HepG2 (cell line): ENCODE results near the gene ZFP62. TPM values are rescaled to one million over a fixed set of nuclear protein-coding genes. Genes with fewer than 3 reads are reported as not detected.

Experiments
- BORCS8-MEF2B ChIP-seq: sonication (generic); formaldehyde crosslinking; IDR thresholded peaks from 2 replicates; pipeline ENCODE4 v1.8.0; 2022; ENCODE audit warnings: mild to moderate bottlenecking, missing genetic modification reagents
- HOXD1 ChIP-seq: sonication (generic); formaldehyde crosslinking; IDR thresholded peaks from 2 replicates; pipeline ENCODE4 v1.5.0; 2020; ENCODE audit warnings: missing genetic modification reagents
- KDM4B ChIP-seq: sonication (generic); formaldehyde crosslinking; IDR thresholded peaks from 2 replicates; pipeline ENCODE4 v1.4.0; 2020; ENCODE audit warnings: missing genetic modification reagents
- KDM5A ChIP-seq: fragments of 200-600 bp; sonication (generic); IDR thresholded peaks from 2 replicates; pipeline ENCODE4 v1.7.0; 2018; ENCODE audit warnings: antibody characterized with exemption, mild to moderate bottlenecking, low read length, borderline replicate concordance
- MIXL1 ChIP-seq: IDR thresholded peaks from 2 replicates; pipeline ENCODE4 v1.6.1; 2016
- NR1H2 ChIP-seq: sonication (generic); formaldehyde crosslinking; IDR thresholded peaks from 2 replicates; pipeline ENCODE4 v1.8.1; 2022; ENCODE audit warnings: low read depth, missing genetic modification reagents, borderline replicate concordance
- PRMT3 ChIP-seq: sonication (generic); formaldehyde crosslinking; IDR thresholded peaks from 2 replicates; pipeline ENCODE4 v1.8.1; 2022; ENCODE audit warnings: low read depth, mild to moderate bottlenecking, moderate library complexity, missing genetic modification reagents, borderline replicate concordance
- SMARCC2 ChIP-seq: fragments of 450-650 bp; IDR thresholded peaks from 2 replicates; pipeline ENCODE4 v1.6.1; 2017; ENCODE audit warnings: antibody characterized with exemption, mild to moderate bottlenecking
- SPEN ChIP-seq: sonication (generic); formaldehyde crosslinking; IDR thresholded peaks from 2 replicates; pipeline ENCODE4 v1.5.1; 2020; ENCODE audit warnings: low read depth, mild to moderate bottlenecking, missing genetic modification reagents
- SRY ChIP-seq: sonication (generic); formaldehyde crosslinking; IDR thresholded peaks from 2 replicates; pipeline ENCODE4 v1.8.0; 2022; ENCODE audit warnings: mild to moderate bottlenecking, missing genetic modification reagents
- ZNF570 ChIP-seq: sonication (generic); formaldehyde crosslinking; IDR thresholded peaks from 2 replicates; pipeline ENCODE4 v1.4.0; 2020; ENCODE audit warnings: mild to moderate bottlenecking, missing genetic modification reagents, borderline replicate concordance
- ZNF724P ChIP-seq: sonication (generic); formaldehyde crosslinking; IDR thresholded peaks from 2 replicates; pipeline ENCODE4 v1.8.0; 2022; ENCODE audit warnings: missing genetic modification reagents, borderline replicate concordance
- polyA plus RNA-seq, 8 experiments: library from polyadenylated mRNA; depleted of rRNA in 3 of 8; stranded (reverse) in 7 of 8; unstranded in 1 of 8; fragments of >200 nt; fragmentation: Illumina TruSeq in 4 of 8; extraction: Trizol in 4 of 8; gene quantifications; 2 replicates each; pipeline versions ENCODE4 v1.2.1 to v1.2.3, GENCODE V29; 2011 to 2016; ENCODE audit warnings: low read depth in 4 of 8, missing spikeins in 1 of 8, mixed read lengths in 1 of 8; ENCODE audit not compliant: insufficient read depth in 1 of 8
- total RNA-seq, 5 experiments: library from RNA; depleted of rRNA; stranded (reverse); fragments of >200 nt; fragmentation: Illumina TruSeq; extraction: Trizol; gene quantifications; 2 replicates each; pipeline ENCODE4 v1.2.3, GENCODE V29; 2016; ENCODE audit warnings: low read depth in 1 of 5
- TF ChIP-seq, protein P1 (sequence below), 2 experiments: sonication (generic) in 1 of 2; formaldehyde crosslinking in 1 of 2; IDR thresholded peaks; 2 replicates each; pipeline versions ENCODE4 v1.4.0 to v1.6.1; 2018 to 2020; ENCODE audit warnings: missing genetic modification reagents in 2 of 2, borderline replicate concordance in 1 of 2, low read depth in 1 of 2, mild to moderate bottlenecking in 1 of 2, missing biosample characterization in 1 of 2
- TF ChIP-seq, protein P2 (sequence below): sonication (generic); formaldehyde crosslinking; conservative IDR thresholded peaks from 2 replicates; pipeline ENCODE4 v1.8.1; 2023; ENCODE audit warnings: missing genetic modification reagents
- TF ChIP-seq, protein P3 (sequence below): sonication (generic); formaldehyde crosslinking; IDR thresholded peaks from 2 replicates; pipeline ENCODE4 v1.4.0; 2020; ENCODE audit warnings: mild to moderate bottlenecking, missing genetic modification reagents, borderline replicate concordance
- TF ChIP-seq, protein P4 (sequence below): sonication (generic); formaldehyde crosslinking; IDR thresholded peaks from 2 replicates; pipeline ENCODE4 v1.5.0; 2020; ENCODE audit warnings: missing genetic modification reagents

The ZFP62 gene
- total and polyA plus RNA-seq, 2 of the 13 experiments (the other 11 are each of a cell fraction or from before 2014, with no cell fraction given) = 8.2 to 19.4 TPM

DNA sequence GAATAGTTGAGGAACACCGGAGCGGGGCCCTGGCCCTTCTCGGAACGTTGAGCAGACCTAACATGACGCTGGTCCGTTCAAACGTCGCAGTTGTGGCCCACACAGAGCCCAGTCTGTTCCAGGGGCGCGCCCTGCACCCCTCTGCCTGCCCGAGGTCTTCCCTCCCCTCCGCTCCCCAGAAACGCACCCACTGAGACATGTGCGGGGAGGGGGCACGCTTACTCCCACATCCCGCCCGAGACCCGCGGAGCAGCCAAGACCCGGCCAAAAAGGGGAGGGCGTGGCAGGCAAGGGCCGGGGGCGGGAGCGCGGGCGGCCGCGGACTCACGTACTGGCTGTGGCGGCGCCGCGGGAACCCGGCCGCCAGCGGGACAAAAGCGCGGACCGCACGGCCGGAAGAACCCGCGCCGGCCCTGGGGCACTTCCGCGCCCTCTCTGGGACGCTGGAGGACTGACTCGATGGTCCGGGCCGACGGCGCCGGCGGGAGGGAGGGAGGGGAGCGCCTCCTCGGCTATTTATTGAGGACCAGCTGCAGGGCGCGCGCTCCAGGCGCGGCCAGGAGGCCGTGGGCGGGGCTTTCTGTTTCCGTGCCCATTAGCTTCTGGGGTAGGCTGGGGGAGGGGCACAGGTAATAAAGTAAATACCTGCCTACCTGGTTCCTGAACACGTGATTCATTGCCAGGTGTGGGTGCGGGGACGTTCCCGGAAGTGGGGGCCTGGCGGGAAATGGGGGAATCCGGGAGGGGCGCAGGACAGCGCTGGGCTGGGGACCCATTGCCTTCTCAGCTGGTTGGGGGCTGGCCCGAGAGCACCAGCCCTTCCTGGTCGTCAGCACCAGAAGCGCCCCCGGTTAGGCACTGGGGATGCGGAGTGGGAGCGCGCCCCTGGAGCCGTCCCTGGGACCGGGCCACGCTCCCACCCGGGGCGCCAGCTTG, at the start of gene ZFP62 (continued):
- TF ChIP-seq, protein P1, sequence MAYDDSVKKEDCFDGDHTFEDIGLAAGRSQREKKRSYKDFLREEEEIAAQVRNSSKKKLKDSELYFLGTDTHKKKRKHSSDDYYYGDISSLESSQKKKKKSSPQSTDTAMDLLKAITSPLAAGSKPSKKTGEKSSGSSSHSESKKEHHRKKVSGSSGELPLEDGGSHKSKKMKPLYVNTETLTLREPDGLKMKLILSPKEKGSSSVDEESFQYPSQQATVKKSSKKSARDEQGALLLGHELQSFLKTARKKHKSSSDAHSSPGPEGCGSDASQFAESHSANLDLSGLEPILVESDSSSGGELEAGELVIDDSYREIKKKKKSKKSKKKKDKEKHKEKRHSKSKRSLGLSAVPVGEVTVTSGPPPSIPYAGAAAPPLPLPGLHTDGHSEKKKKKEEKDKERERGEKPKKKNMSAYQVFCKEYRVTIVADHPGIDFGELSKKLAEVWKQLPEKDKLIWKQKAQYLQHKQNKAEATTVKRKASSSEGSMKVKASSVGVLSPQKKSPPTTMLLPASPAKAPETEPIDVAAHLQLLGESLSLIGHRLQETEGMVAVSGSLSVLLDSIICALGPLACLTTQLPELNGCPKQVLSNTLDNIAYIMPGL (CRISPR knock-in tag; IDR thresholded peaks at IDR 0.05; ENCODE audit: borderline replicate concordance in 1 of 2, low read depth in 1 of 2) = peak; percentile 58 to 80; a peak in 3 of 4 replicates
- TF ChIP-seq SMARCC2 = no peak
- peak; percentile 58; the same call in 1 of the 2 replicates for TF ChIP-seq KDM5A
- TF ChIP-seq, protein P2, sequence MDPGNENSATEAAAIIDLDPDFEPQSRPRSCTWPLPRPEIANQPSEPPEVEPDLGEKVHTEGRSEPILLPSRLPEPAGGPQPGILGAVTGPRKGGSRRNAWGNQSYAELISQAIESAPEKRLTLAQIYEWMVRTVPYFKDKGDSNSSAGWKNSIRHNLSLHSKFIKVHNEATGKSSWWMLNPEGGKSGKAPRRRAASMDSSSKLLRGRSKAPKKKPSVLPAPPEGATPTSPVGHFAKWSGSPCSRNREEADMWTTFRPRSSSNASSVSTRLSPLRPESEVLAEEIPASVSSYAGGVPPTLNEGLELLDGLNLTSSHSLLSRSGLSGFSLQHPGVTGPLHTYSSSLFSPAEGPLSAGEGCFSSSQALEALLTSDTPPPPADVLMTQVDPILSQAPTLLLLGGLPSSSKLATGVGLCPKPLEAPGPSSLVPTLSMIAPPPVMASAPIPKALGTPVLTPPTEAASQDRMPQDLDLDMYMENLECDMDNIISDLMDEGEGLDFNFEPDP (CRISPR knock-in tag) = no peak
- TF ChIP-seq ZNF570 = 0 out of 2 replicates have a peak, but pooled peaks have one; percentile 50
- TF ChIP-seq SPEN (CRISPR knock-in tag) = peak; percentile 79
- TF ChIP-seq, protein P3, sequence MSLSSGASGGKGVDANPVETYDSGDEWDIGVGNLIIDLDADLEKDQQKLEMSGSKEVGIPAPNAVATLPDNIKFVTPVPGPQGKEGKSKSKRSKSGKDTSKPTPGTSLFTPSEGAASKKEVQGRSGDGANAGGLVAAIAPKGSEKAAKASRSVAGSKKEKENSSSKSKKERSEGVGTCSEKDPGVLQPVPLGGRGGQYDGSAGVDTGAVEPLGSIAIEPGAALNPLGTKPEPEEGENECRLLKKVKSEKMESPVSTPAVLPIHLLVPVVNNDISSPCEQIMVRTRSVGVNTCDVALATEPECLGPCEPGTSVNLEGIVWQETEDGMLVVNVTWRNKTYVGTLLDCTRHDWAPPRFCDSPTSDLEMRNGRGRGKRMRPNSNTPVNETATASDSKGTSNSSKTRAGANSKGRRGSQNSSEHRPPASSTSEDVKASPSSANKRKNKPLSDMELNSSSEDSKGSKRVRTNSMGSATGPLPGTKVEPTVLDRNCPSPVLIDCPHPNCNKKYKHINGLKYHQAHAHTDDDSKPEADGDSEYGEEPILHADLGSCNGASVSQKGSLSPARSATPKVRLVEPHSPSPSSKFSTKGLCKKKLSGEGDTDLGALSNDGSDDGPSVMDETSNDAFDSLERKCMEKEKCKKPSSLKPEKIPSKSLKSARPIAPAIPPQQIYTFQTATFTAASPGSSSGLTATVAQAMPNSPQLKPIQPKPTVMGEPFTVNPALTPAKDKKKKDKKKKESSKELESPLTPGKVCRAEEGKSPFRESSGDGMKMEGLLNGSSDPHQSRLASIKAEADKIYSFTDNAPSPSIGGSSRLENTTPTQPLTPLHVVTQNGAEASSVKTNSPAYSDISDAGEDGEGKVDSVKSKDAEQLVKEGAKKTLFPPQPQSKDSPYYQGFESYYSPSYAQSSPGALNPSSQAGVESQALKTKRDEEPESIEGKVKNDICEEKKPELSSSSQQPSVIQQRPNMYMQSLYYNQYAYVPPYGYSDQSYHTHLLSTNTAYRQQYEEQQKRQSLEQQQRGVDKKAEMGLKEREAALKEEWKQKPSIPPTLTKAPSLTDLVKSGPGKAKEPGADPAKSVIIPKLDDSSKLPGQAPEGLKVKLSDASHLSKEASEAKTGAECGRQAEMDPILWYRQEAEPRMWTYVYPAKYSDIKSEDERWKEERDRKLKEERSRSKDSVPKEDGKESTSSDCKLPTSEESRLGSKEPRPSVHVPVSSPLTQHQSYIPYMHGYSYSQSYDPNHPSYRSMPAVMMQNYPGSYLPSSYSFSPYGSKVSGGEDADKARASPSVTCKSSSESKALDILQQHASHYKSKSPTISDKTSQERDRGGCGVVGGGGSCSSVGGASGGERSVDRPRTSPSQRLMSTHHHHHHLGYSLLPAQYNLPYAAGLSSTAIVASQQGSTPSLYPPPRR (CRISPR knock-in tag) = peak; percentile 21; the same call in 1 of the 2 replicates
- peak; percentile 83; the same call in 1 of the 2 replicates for TF ChIP-seq BORCS8-MEF2B
- TF ChIP-seq NR1H2 = no peak
- no peak for TF ChIP-seq KDM4B (CRISPR knock-in tag)
- no peak for TF ChIP-seq PRMT3 (CRISPR knock-in tag)
- TF ChIP-seq, protein P4, sequence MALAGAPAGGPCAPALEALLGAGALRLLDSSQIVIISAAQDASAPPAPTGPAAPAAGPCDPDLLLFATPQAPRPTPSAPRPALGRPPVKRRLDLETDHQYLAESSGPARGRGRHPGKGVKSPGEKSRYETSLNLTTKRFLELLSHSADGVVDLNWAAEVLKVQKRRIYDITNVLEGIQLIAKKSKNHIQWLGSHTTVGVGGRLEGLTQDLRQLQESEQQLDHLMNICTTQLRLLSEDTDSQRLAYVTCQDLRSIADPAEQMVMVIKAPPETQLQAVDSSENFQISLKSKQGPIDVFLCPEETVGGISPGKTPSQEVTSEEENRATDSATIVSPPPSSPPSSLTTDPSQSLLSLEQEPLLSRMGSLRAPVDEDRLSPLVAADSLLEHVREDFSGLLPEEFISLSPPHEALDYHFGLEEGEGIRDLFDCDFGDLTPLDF (CRISPR knock-in tag) = peak; percentile 84
- TF ChIP-seq HOXD1 = peak; percentile 33; the same call in 1 of the 2 replicates
- TF ChIP-seq SRY = peak; percentile 91
- TF ChIP-seq ZNF724P = peak; percentile 69; the same call in 1 of the 2 replicates
- no peak for TF ChIP-seq MIXL1
